Subcutaneous adipose tissue (tissue), 4 donors: ENCODE data around the gene DNAJB6. TPM values are rescaled to one million over a fixed set of nuclear protein-coding genes. Genes with fewer than 3 reads are reported as not detected.

Source experiments
- CTCF ChIP-seq: fragments of 450-650 bp; IDR thresholded peaks from one replicate; pipeline ENCODE4 v1.5.1; 2016; ENCODE audit warnings: low read depth, mild to moderate bottlenecking, control low read depth, antibody characterized with exemption, moderate library complexity
- total RNA-seq, 4 donors: library from RNA; depleted of rRNA; stranded (reverse); fragments of >200 nt; gene quantifications; one replicate each; pipeline ENCODE4 v1.1.0, GENCODE V29; 2016

DNAJB6 gene
- total RNA-seq, 4 donors from 2014 or later, result 87.5 to 138 (median 92.7) TPM

GRCh38 chr7:157459966-157460365 lies 123.2 kb downstream of the DNAJB6 start:
- TF ChIP-seq CTCF, result no peak

- TF ChIP-seq CTCF, result no peak
These were observed 123.9 kb downstream of the DNAJB6 start for GRCh38 chr7:157460721-157461120.

GRCh38 chr7:157461573-157462418 lies 125.0 kb downstream of the DNAJB6 start:
- no peak for TF ChIP-seq CTCF

GRCh38 chr7:157462419-157462771 lies 125.6 kb downstream of the DNAJB6 start:
- TF ChIP-seq CTCF, result no peak

- no peak for TF ChIP-seq CTCF
These were observed 126.0 kb downstream of the DNAJB6 start for GRCh38 chr7:157462840-157463239.

- no peak for TF ChIP-seq CTCF
These were observed 126.4 kb downstream of the DNAJB6 start for GRCh38 chr7:157463245-157463644.

- TF ChIP-seq CTCF, result no peak
These were observed 127.5 kb downstream of the DNAJB6 start for GRCh38 chr7:157464111-157464970.
